Activated naive CD4-positive, alpha-beta T cell treated with anti-CD3 and anti-CD28 coated beads, Interleukin-2, amount 50 U/mL, for 16 hours (primary cell): ENCODE measurements around the gene FMNL2.
"Not testable (repeated sequence)": the region's sequence is repeated elsewhere in the genome, so short reads cannot be mapped to it uniquely, and the experiment has no call there.

Source experiments
- DNase-seq: peaks from one replicate; pipeline ENCODE4 v3.0.0-alpha.2; 2020

FMNL2 gene

GRCh38 chr2:152335016-152335725 lies at the start of gene FMNL2:
FMNL2 (plus strand) TSS chr2:152335174.
- peak; percentile 46 for DNase-seq

GRCh38 chr2:152292991-152293390 lies 42.0 kb upstream of the FMNL2 start:
- no peak for DNase-seq

DNA sequence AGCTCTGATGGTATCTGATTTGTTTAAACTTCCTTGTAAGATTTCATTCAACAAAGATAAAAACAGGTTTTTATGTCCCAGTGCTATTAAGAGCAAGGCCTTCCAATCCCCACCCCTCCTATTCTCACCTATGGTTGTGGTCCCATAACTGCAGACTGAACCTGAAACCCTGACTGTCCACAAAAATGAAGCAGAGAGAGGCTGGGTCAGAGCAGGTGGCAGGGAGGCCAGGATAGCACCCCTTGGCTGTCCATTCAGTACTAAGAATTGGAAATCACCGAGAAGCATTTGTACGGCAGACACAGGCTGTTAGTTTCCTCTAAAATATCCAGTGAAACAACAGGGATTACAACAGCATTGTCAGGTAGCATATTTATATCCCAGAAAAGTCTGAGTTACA lies 37.3 kb upstream of the FMNL2 start:
- no peak for DNase-seq

DNA sequence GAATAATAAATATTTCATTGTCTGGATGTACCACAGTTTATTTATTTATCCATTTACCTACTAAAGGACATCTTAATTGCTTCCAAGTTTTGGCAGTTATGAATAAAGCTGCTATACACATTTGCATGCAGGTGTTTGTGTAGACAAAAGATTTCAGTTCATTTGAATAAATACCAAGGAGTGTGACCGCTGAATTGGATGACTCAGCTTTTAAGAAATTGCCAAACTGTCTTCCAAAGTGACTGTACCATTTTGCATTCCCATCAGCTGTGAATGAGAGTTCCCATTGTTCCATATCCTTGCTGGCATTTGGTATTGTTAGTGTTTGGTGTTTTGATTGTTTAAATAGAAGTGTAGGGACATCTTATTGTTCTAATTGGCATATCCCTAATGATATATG lies 36.2 kb upstream of the FMNL2 start:
- no peak for DNase-seq

GRCh38 chr2:152301131-152301530 lies 33.8 kb upstream of the FMNL2 start:
- DNase-seq = no peak

DNA sequence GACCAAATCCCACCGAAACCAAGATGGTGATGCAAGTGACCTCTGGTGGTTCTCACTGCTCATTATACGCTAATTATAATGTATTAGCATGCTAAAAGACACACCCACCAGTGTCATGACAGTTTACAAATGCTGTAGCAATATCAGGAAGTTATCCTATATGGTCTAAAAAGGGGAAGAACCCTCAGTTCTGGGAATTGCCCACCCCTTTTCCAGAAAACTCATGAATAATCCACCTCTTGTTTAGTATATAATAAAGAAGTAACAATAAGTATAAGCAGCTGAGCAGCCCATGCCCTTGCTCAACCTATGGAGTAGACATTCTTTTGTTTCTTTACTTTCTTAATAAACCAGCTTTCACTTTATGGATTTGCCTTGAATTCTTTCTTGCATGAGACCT lies 31.0 kb upstream of the FMNL2 start:
- DNase-seq = no peak

- no peak for DNase-seq
These were observed 30.1 kb upstream of the FMNL2 start for GRCh38 chr2:152304836-152305235.

- DNase-seq = no peak
These were observed 27.1 kb upstream of the FMNL2 start for GRCh38 chr2:152307863-152308262.

DNA sequence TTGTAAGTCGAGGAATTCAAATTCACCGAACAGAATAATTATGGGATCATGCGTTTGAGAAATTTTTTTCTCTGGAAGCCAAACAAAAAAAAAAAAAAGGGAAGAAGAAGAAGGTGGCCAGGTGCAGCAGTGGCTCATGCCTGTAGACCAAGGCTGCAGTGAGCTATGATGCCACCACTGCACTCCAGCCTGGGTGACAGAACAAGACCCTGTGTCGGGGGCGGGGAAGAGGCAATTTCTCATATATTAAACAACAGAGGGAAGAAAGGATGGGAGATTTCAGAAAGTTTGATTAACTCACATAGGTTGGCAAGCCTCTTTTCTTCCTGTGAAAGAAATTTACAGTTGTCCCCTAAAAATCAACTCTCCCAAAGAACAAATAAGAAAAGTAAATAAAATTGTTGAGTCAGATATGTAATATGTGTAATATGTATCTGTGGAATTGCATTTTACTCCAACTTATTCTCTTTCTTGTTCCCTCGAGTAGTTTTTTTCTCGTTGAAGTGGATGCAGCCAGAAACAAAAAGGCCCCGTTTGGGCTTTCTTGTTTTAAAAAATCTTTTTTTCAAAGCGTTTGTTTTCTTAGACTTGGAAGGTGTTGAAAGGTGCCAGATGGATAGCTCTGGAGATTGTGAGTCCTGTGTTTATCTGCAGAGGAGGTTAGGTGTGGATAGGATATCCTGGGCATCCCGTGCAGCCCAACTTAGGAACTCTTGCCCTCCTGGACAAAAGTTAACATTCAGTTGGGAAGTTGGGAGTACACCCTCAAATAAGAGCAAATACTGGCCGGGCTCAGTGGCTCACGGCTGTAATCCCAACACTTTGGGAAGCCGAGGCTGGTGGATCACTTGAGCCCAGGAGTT lies 25.4 kb upstream of the FMNL2 start:
- no peak for DNase-seq

DNA sequence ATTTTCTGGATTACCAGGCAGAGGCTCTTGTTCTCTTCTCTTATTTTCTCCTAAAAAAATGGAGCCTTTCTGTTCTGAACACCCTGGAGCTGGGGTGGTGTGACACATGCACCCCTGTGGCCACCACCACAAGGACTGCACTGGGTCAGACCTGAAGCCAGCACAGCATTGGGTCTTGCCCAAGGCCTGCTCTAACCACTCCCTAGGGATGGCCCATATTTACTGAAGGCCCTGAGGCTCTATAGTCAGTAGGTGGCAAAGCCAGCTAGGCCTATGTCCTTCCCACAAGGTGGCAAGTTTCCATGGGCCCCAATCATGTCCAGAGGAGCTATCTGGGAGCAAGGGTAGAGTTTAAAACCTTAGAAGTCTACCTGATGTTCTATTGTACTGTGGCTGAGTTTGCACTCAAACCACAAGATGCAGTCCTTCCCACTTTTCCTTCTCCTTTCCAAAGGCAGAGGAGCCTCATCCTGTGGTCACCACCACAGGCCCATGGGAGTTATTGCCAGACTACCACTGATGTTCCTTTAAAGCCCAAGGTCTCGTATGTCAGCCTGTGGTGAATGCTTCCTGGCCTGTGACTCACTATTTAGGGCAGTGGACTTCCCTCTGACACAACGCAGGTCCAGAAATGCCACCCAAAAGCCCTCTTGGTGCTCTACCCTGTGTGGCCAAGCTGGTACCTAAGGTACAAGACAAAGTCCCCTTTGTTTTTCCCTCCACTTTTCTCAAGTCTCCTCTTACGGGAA lies 15.0 kb upstream of the FMNL2 start:
- DNase-seq = no peak

GRCh38 chr2:152320814-152321213 lies 14.2 kb upstream of the FMNL2 start:
- DNase-seq = no peak

DNA sequence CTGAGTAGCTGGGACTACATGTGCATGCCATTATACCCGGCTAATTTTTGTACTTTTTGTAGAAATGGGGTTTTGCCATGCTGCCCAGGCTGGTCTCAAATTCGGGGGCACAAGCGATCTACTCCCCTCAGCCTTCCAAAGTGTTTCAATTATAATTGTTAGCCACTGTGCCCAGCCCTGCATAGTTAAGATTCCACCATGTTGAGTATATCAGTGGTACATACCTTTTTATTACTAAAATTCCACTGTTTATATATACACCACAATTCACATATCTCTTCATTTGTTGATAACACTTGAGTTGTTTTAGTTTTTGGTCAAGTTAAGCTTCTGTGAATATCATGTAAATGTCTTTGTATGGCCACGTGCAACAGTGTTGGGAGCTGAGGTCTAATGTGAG lies 12.8 kb upstream of the FMNL2 start:
- no peak for DNase-seq

DNA sequence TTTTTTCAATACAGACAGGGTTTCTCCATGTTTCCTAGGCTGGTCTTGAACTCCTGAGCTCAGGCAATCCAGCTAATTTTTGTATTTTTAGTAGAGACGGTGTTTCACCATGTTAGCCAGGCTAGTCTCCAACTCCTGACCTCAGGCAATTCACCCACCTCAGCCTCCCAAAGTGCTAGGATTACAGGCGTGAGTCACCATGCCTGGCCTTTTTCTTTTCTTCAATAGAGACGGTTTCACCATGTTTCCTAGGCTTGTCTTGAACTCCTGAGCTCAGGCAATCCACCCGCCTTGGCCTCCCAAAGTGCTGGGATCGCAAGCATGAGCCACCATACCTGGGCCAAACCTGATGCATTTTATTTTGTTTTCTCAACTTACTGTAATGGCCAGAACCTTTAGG lies 9.8 kb upstream of the FMNL2 start:
- not testable (repeated sequence) for DNase-seq

- DNase-seq = no peak
These were observed 8.3 kb upstream of the FMNL2 start for GRCh38 chr2:152326710-152327109.

GRCh38 chr2:152328013-152328412 lies 7.0 kb upstream of the FMNL2 start:
- no peak for DNase-seq

DNA sequence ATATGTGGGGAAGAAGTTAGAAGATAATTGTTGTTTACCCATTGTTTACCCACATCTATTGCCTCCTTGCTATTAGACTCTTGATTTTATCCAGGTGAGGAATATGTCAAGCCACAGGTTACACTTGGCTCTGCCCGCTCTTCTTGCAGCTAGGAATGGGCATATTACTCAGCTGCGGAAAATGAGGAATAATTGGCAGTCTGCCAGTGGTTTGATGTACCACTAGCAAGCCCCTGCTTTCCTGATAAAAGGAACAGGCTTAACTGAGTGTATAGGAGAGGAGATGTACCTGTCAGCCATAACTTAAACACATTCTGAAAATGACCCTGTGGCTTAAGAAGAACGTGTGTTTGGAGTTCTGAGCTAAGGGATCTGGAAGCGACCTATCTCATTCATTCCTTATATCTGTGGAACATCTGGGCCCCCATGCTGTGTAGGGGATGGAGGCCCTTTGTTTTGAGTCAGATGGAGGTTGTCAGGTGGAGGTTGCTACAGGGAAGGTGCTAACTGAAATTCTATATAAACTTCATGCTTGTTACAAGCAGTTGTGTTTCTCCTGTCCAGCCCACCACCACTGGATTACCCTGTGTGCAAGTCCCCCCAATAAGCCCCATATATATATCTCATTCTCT lies 4.6 kb upstream of the FMNL2 start:
- no peak for DNase-seq

GRCh38 chr2:152334701-152335015 lies 316 bp upstream of the FMNL2 start:
- DNase-seq = no peak

DNA sequence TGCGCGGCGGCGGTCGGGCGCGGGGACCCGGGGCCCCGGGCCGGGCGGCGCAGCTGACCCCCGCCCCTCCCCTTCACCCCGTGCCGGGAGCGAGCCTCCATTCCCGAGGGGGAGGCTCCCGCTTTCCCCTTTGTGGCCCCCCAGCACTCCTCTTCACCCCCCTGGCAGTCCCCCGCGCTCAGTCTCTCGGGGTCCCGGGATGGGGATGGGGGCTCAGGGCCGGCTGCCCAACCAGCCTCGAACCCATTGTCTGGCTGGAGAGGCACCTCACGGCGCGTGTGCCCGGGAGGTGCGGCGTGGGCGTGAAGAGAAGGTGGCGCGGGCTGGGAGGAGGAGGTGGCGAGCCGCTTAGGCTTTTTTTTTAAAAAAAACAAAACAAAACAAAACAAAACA lies 748 bp downstream of the FMNL2 start:
- peak; percentile 14 for DNase-seq

GRCh38 chr2:152336119-152336853 lies 1.3 kb downstream of the FMNL2 start:
- DNase-seq = no peak

DNA sequence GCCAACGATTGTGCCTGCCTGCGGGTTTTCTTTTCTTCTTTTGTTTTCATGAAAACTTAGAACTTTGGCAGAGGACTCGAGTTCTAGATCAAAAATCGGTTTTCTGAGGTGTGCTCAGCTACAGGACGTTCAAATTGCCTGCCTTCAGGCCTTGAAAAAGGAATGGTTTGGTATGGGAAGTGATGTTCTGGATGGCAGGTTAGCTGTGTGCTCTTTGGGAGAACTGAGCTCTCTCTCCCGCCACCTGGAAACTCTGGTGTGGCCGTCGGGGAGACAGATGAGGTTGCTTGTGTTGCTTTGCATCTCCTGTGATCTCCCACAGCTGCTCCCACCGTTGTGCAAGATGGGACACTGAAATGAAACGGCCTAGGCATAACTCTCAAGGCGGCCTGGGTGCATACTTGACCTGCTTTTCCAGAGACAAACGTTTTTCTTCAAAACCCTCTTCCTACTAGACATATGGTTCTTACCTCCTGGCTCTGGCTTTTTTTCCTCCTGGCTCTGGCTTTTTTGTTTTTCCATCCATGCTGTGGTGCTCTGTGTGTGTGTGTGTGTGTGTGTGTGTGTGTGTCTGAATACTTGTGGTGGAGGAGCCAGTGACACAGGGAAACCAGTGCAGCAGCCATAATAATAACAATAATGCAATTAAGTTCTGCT lies 2.0 kb downstream of the FMNL2 start:
- DNase-seq = no peak

DNA sequence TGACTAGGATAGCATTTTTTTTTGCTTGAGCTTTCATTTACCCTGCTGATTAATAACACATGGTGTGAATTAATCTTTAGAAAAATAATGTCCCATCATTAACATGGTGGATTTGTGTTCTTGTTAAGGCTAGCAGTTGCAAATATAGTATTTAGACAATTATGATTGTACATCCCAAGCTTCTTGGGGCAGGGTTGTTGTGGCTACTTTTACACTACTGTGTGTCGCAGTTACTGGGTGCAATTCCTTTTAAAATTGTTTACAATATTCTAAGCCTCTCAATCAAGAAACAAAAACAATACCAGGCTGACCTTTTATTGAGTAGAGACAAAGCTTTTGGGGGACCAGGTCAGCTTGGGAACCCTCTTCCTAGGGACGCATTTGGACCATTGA lies 2.5 kb downstream of the FMNL2 start:
- no peak for DNase-seq
